Heart left ventricle (tissue), 16 donors: ENCODE measurements around the gene SH2D1B. TPM values are rescaled to one million over a fixed set of nuclear protein-coding genes. Genes with fewer than 3 reads are reported as not detected.

Experiments used
- ATAC-seq, 4 donors: fragments of 200-7000 bp; cut with Tn5 transposase; one replicate each; pipeline ENCODE4 v1.9.1; 2020 to 2022; ENCODE audit warnings: moderate library complexity in 4 of 4, mild to moderate bottlenecking in 3 of 4, moderate number of reproducible peaks in 1 of 4
- DNase-seq, 5 donors: peaks; one replicate each; pipeline ENCODE4 v3.0.0-alpha.2; 2020
- H3K27ac ChIP-seq, 12 donors: fragments of 200-600 bp; sonication (generic) in 4 of 12; one replicate each; pipeline versions ENCODE4 v1.5.0 to v1.8.0; 2016 to 2022; ENCODE audit warnings: mild to moderate bottlenecking in 2 of 12
- H3K27me3 ChIP-seq, 9 donors: fragments of 200-600 bp; sonication (generic) in 2 of 9; one replicate each; pipeline versions ENCODE4 v1.5.1 to v1.8.0; 2016 to 2022; ENCODE audit warnings: mild to moderate bottlenecking in 3 of 9
- H3K36me3 ChIP-seq, 9 donors: fragments of 200-600 bp; sonication (generic) in 2 of 9; one replicate each; pipeline versions ENCODE4 v1.5.0 to v1.8.0; 2018 to 2022; ENCODE audit warnings: mild to moderate bottlenecking in 2 of 9
- H3K4me1 ChIP-seq, 12 donors: fragments of 200-600 bp; sonication (generic) in 4 of 12; one replicate each; pipeline versions ENCODE4 v1.5.0 to v1.8.0; 2016 to 2022; ENCODE audit warnings: mild to moderate bottlenecking in 3 of 12
- H3K4me3 ChIP-seq, 12 donors: fragments of 200-600 bp; sonication (generic) in 4 of 12; one replicate each; pipeline versions ENCODE4 v1.5.0 to v1.8.0; 2017 to 2022; ENCODE audit warnings: mild to moderate bottlenecking in 9 of 12, moderate library complexity in 4 of 12
- H3K9me3 ChIP-seq, 12 donors: fragments of 200-600 bp; sonication (generic) in 4 of 12; one replicate each; pipeline versions ENCODE4 v1.5.0 to v1.8.0; 2016 to 2022; ENCODE audit warnings: mild to moderate bottlenecking in 1 of 12
- CTCF ChIP-seq, 12 donors: fragments of 200-600 bp; sonication (generic) in 4 of 12; IDR thresholded peaks; one replicate each; pipeline versions ENCODE4 v1.5.0 to v1.8.0; 2018 to 2022; ENCODE audit warnings: antibody characterized with exemption in 12 of 12, mild to moderate bottlenecking in 5 of 12
- POLR2A ChIP-seq, 2 donors: fragments of 450-650 bp; IDR thresholded peaks; one replicate each; pipeline ENCODE4 v1.6.1; 2017; ENCODE audit warnings: antibody characterized with exemption in 2 of 2, mild to moderate bottlenecking in 2 of 2, moderate library complexity in 2 of 2
- whole genome bisulfite sequencing, 4 donors: extraction: QIAGEN DNeasy Blood & Tissue Kit in 2 of 4; methylation state at CpG; one replicate each; pipeline versions ENCODE4 v1.1.5 to v1.1.7; 2013 to 2018; 5-methylcytosine and 5-hydroxymethylcytosine counted together
- intact Hi-C, 10 donors: fragments of 100-400 bp; cut with DNase I; formaldehyde crosslinking; loops; one replicate each; pipeline versions ENCODE4 v1.11.1 to v1.14.2; 2022
- polyA plus RNA-seq, 2 donors: library from polyadenylated mRNA; stranded (reverse); fragments of 200-250 nt; gene quantifications; one replicate each; pipeline ENCODE4 v1.2.3, GENCODE V29; 2013
- total RNA-seq, 9 donors: library from RNA; depleted of rRNA in 2 of 9; stranded (reverse); fragments of >200 nt in 2 of 9; fragmentation: NEBNext Ultra II Directional in 3 of 9; extraction: Animal tissue kit (Norgen Biotek cat#: 25700) in 3 of 9; gene quantifications; one replicate each; pipeline versions ENCODE4 v1.1.0 to v1.2.4, GENCODE V29; 2016 to 2023
- donor health status: ischemic (EF 13 %, LVEDD 7.1; RV severe dilation, severe dysfunction).
- donor health status: healthy with polysubstance abuse.
- donor health status: DM: no; HTN: yes; CAD: no.
- donor health status: DM: no; HTN: no; CAD: no.
- donor health status: ischemic (EF 25% LVEDD 6.9; RV normal size, moderate dysfunction).
- donor health status: ischemic (EF 25% LVEDD 5.7; RV mildly dilated, moderate dysfunction).
- donor health status: healthy.
- donor health status: DM: yes; HTN: yes; CAD: no.
- donor health status: ischemic (EF 35%, LVEDD 5.7; RV mildly dilated, moderate dysfunction).
- donor health status: nonischemic (EF 11% LVEDD 7.7; RV severe dilation, severe dysfunction).
- donor health status: DM: yes; HTN: yes; CAD: no.
- donor health status: PGD.
- donor health status: ischemic (EF 29% LVEDD 5.4; RV normal size, mild dysfunction).
- donor health status: nonischemic (EF 23%, LVEDD 6.1; RV moderate dilation, normal function).

Gene SH2D1B
- total and polyA plus RNA-seq, 11 donors = 0.11 to 1.1 (median 0.35) TPM; not detected in 7

GRCh38 chr1:162390396-162391185, 21.3 kb downstream of the SH2D1B start:
- no peaks in the 10 kb centered on the region for H3K9me3 ChIP-seq
- peaks cover 0 to 21% (median 0%) of the 10 kb centered on the region in 9 donors for H3K27me3 ChIP-seq
- H3K4me1 ChIP-seq = peaks cover 0 to 4% (median 0%) of the 10 kb centered on the region in 12 donors
- no peaks in the 10 kb centered on the region for H3K36me3 ChIP-seq
- intact Hi-C loops = loop anchor here in 4 of 10 donors (2.0 to 5.0 kb wide), 4 partner anchors 113 to 336 kb away; no protein-coding TSS in a partner anchor
- H3K4me3 ChIP-seq = no peak overlapping the region
- 75 to 80% (median 78%) methylated on average over 15 of the region's 15 CpGs for WGBS, 4 donors
- ATAC-seq (no peak), DNase-seq (no peak)
- no peak overlapping the region for H3K27ac ChIP-seq
- no peak for TF ChIP-seq CTCF (IDR thresholded peaks at IDR 0.05)
- no peak for TF ChIP-seq POLR2A (IDR thresholded peaks at IDR 0.05)

- Histone ChIP-seq H3K4me1 (peaks cover 0 to 4% (median 0%) of the 10 kb centered on the region in 12 donors), H3K9me3 (no peaks in the 10 kb centered on the region), H3K27me3 (peaks cover 0 to 18% (median 0%) of the 10 kb centered on the region in 9 donors), H3K27ac (no peak overlapping the region), H3K4me3 (no peak overlapping the region), H3K36me3 (no peaks in the 10 kb centered on the region)
- TF ChIP-seq POLR2A (IDR thresholded peaks at IDR 0.05) = no peak
- TF ChIP-seq CTCF (IDR thresholded peaks at IDR 0.05) = no peak
- ATAC-seq (no peak), DNase-seq (no peak)
- intact Hi-C loops = loop anchor here in 8 of 10 donors (2.0 to 10.0 kb wide), 8 partner anchors 103 to 335 kb away; no protein-coding TSS in a partner anchor
- 73 to 76% (median 76%) methylated on average over 9 of the region's 9 CpGs for WGBS, 4 donors
These were observed 22.0 kb downstream of the SH2D1B start for GRCh38 chr1:162389971-162390370.

GRCh38 chr1:162389021-162389818, 22.7 kb downstream of the SH2D1B start:
- Histone ChIP-seq H3K4me3 (no peak overlapping the region), H3K27me3 (peaks cover 0 to 12% (median 0%) of the 10 kb centered on the region in 9 donors), H3K27ac (no peak overlapping the region), H3K36me3 (no peaks in the 10 kb centered on the region), H3K4me1 (peaks cover 0 to 4% (median 0%) of the 10 kb centered on the region in 12 donors), H3K9me3 (no peaks in the 10 kb centered on the region)
- intact Hi-C loops = loop anchor here in 6 of 10 donors (5.0 to 10.0 kb wide), 5 partner anchors 102 to 332 kb away; no protein-coding TSS in a partner anchor
- ATAC-seq (no peak), DNase-seq (no peak)
- 59 to 71% (median 67%) methylated on average over 11 of the region's 11 CpGs for WGBS, 4 donors
- no peak for TF ChIP-seq CTCF (IDR thresholded peaks at IDR 0.05)
- no peak for TF ChIP-seq POLR2A (IDR thresholded peaks at IDR 0.05)
